Measurements from ENCODE around the gene PRDM1.

The PRDM1 gene

DNA sequence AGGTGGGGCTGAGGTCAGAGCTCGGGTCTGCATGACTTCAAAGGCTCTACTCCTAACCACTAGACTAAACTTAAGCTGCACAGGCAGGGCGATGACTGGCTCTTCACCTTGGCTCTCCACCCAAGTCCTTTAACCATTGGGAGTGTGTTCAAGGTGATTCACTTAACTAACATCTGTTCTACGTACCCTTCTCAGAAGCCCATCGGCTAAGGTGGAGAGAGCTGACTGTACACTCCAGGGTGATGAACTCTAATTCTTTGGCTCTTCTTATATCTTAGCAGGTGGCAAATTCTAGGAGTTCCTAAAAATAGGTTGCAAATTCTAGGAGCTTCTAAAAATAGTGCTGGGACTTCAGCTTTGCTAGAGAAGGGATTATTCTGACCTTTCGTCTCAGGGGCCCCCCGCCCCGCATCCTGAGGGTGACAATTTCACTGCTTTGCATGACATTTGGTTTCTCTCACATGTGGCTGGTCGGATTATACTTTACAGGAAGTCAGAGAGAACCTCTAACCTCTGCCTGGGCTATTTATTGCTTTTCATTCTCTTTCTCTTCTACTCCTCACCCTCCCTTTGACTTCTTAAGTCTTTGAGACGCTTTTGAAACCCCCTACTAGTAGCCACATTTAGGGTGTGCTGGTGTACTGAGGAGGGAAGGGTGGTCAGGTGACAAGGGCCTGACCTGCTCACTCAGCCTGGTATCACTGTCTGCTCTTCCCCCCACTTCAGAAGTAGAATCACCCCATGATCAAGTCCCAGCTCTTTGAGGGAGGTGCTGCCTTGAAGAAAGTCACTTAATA is 55.5 kb downstream of the PRDM1 start:
- DNase-seq (ENCODE audit: extremely low read depth, insufficient read length) = peak; percentile 77
- Histone ChIP-seq H3K27me3 (replicated peaks; ENCODE audit: control insufficient read depth, insufficient read depth, low read length) (no peaks in the 10 kb centered on the region), H3K4me3 (replicated peaks; ENCODE audit: low read depth, low read length) (no peak overlapping the region; the same call in 1 of the 2 replicates), H3K36me3 (ENCODE audit: control insufficient read depth, insufficient read depth, low read length) (no peaks in the 10 kb centered on the region)
- TF ChIP-seq, protein P1, sequence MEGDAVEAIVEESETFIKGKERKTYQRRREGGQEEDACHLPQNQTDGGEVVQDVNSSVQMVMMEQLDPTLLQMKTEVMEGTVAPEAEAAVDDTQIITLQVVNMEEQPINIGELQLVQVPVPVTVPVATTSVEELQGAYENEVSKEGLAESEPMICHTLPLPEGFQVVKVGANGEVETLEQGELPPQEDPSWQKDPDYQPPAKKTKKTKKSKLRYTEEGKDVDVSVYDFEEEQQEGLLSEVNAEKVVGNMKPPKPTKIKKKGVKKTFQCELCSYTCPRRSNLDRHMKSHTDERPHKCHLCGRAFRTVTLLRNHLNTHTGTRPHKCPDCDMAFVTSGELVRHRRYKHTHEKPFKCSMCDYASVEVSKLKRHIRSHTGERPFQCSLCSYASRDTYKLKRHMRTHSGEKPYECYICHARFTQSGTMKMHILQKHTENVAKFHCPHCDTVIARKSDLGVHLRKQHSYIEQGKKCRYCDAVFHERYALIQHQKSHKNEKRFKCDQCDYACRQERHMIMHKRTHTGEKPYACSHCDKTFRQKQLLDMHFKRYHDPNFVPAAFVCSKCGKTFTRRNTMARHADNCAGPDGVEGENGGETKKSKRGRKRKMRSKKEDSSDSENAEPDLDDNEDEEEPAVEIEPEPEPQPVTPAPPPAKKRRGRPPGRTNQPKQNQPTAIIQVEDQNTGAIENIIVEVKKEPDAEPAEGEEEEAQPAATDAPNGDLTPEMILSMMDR (IDR thresholded peaks at IDR 0.05; ENCODE audit: insufficient read depth, low read length, poor library complexity, severe bottlenecking) = no peak

DNA sequence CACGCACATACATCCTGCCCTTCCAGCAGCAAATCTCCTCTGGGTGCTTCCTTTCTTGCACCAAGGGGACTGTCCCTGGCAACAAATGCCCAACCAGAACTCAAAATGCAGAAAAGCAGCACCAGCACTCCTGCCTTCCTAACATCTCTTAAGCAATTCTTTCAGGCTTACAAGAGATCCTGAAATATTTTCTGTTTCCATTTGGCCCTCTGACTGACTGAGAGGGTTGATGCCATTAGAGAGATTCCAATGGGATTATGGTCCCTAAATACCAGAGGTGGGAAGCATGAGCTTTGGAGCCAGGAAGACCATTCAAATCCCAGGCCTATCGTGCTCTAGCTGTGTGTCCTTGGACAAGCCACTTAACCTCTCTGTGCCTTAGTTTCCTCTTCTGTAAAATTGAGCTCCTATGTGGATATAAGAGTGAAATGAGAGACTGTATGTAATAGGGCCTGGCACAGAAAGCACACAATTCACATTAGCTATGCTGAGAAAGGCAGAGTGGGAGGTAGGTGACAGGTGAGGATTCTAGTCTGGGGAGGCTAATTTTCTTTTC is 56.8 kb downstream of the PRDM1 start:
- Histone ChIP-seq H3K36me3 (ENCODE audit: control insufficient read depth, insufficient read depth, low read length) (no peaks in the 10 kb centered on the region), H3K4me3 (replicated peaks; ENCODE audit: low read depth, low read length) (no peak overlapping the region)
- TF ChIP-seq, protein P1 (IDR thresholded peaks at IDR 0.05; ENCODE audit: insufficient read depth, low read length, poor library complexity, severe bottlenecking) = no peak

DNA sequence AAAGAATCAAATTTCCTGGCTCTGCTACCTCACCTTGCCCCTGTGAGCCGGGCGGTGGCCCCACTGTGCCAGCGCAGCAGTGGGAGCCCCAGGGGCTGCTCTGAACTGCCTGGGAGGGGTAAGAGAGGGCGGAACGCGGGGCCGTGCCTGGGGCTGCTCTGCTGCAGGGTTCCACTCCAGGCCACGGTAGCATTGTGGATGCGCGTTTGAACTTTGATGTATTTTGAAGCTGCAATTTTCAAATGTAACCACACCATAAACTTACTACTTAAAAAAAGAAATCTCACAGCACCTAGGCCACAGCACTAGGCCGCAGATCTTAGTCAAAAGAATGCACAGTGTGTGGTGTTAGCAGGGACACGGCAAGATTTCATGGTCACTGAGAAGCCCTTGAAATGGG is 57.5 kb downstream of the PRDM1 start:
- TF ChIP-seq, protein P1 (IDR thresholded peaks at IDR 0.05; ENCODE audit: insufficient read depth, low read length, poor library complexity, severe bottlenecking) = no peak
- Histone ChIP-seq H3K36me3 (ENCODE audit: control insufficient read depth, insufficient read depth, low read length) (no peaks in the 10 kb centered on the region), H3K4me3 (replicated peaks; ENCODE audit: low read depth, low read length) (no peak overlapping the region), H3K27me3 (replicated peaks; ENCODE audit: control insufficient read depth, insufficient read depth, low read length) (no peaks in the 10 kb centered on the region)
- no peak for DNase-seq (ENCODE audit: extremely low read depth, insufficient read length)

More for the DNA sequence above, 56.8 kb downstream of the PRDM1 start:
- DNase-seq (ENCODE audit: extremely low read depth, insufficient read length) = no peak
- H3K27me3 ChIP-seq (replicated peaks; ENCODE audit: control insufficient read depth, insufficient read depth, low read length) = no peaks in the 10 kb centered on the region

DNA sequence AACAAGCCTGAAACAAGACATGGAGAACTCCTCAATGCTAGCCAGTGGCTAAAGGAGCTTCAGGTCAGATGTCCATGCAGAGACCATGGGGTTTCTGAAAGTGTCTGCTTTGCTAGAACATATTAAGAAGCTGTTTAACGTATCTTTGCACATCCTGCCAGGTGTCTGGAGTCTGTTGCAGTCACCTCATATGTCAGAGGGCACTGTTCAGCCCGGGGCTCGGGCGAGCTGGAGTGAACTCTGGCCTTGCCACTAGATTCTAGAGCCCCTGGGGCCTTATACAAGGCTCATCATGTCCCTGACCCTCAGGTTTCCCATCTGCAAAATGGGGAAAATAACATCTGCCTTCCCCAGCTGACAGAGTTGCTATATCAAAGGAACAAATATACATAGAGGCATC is 59.0 kb downstream of the PRDM1 start:
- TF ChIP-seq, protein P1 (IDR thresholded peaks at IDR 0.05; ENCODE audit: insufficient read depth, low read length, poor library complexity, severe bottlenecking) = no peak
- Histone ChIP-seq H3K4me3 (replicated peaks; ENCODE audit: low read depth, low read length) (no peak overlapping the region), H3K36me3 (ENCODE audit: control insufficient read depth, insufficient read depth, low read length) (no peaks in the 10 kb centered on the region), H3K27me3 (replicated peaks; ENCODE audit: control insufficient read depth, insufficient read depth, low read length) (no peaks in the 10 kb centered on the region)
- no peak for DNase-seq (ENCODE audit: extremely low read depth, insufficient read length)

DNA sequence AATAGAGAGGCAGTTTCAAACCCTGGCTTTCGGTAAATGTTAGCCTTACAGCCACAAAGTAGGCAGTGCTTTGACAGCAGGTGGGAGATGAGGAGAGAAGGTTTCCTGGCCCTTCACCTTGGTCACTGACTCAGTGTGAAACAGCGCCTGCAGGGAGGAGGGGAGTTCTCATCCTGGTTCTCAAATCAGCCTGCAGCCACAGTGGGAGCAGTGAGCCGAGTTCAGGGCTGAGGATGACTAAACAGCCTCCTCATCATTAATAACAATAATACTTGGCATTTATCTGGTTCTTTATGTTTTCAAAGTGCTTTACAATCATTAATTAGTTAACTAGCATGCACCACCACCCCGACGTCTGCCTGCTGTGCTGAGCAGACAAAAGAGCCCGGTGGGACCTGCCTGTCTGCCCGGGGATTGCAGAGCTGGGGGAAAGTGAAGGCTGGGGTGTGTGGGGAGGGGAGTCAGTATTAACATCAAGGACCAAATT is 59.6 kb downstream of the PRDM1 start:
- TF ChIP-seq, protein P1 (IDR thresholded peaks at IDR 0.05; ENCODE audit: insufficient read depth, low read length, poor library complexity, severe bottlenecking) = no peak
- peak; percentile 58 for DNase-seq (ENCODE audit: extremely low read depth, insufficient read length)
- H3K4me3 ChIP-seq (replicated peaks; ENCODE audit: low read depth, low read length) = no peak overlapping the region; the same call in 1 of the 2 replicates

More for the DNA sequence above, 59.6 kb downstream of the PRDM1 start:
- Histone ChIP-seq H3K36me3 (ENCODE audit: control insufficient read depth, insufficient read depth, low read length) (no peaks in the 10 kb centered on the region), H3K27me3 (replicated peaks; ENCODE audit: control insufficient read depth, insufficient read depth, low read length) (no peaks in the 10 kb centered on the region)
